AG09309 (cell line): ENCODE data around the gene CNPY1.

Source experiments
- DNase-seq: peaks from one replicate; pipeline ENCODE4 v3.0.0-alpha.2; 2010; ENCODE audit warnings: low read depth
- H3K4me3 ChIP-seq: 2 replicates; pipeline ENCODE4 v1.5.1; 2011; ENCODE audit warnings: mild to moderate bottlenecking, low read depth, low read length, moderate library complexity; ENCODE audit not compliant: control insufficient read depth
- TF ChIP-seq, protein P1 (sequence below): IDR thresholded peaks from 2 replicates; pipeline ENCODE4 v1.5.1; 2011; ENCODE audit warnings: mild to moderate bottlenecking, low read depth, low read length, inconsistent platforms; ENCODE audit not compliant: insufficient read depth, control insufficient read depth; ENCODE audit errors: missing control alignments

Gene CNPY1

DNA sequence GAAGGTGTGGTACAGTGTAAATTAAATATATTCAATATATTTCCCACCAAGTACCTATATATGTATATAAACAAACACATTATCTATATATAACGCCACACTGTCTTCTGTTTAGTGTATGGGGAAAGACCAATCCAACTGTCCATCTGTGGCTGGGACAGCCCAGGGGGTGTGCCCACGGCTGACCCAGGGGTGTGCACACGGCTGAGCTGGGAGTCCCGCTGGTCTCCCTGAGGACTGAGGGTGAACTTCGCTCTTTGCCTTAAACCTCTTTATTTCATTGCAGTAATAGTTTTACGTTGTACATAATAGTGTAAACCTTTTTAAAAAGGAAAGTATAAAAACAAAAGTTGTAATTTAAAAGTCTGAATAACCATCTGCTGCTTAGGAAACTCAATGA, 82.2 kb downstream of the CNPY1 start:
- no peak overlapping the region for H3K4me3 ChIP-seq
- TF ChIP-seq, protein P1, sequence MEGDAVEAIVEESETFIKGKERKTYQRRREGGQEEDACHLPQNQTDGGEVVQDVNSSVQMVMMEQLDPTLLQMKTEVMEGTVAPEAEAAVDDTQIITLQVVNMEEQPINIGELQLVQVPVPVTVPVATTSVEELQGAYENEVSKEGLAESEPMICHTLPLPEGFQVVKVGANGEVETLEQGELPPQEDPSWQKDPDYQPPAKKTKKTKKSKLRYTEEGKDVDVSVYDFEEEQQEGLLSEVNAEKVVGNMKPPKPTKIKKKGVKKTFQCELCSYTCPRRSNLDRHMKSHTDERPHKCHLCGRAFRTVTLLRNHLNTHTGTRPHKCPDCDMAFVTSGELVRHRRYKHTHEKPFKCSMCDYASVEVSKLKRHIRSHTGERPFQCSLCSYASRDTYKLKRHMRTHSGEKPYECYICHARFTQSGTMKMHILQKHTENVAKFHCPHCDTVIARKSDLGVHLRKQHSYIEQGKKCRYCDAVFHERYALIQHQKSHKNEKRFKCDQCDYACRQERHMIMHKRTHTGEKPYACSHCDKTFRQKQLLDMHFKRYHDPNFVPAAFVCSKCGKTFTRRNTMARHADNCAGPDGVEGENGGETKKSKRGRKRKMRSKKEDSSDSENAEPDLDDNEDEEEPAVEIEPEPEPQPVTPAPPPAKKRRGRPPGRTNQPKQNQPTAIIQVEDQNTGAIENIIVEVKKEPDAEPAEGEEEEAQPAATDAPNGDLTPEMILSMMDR, result no peak
- DNase-seq, result no peak

DNA sequence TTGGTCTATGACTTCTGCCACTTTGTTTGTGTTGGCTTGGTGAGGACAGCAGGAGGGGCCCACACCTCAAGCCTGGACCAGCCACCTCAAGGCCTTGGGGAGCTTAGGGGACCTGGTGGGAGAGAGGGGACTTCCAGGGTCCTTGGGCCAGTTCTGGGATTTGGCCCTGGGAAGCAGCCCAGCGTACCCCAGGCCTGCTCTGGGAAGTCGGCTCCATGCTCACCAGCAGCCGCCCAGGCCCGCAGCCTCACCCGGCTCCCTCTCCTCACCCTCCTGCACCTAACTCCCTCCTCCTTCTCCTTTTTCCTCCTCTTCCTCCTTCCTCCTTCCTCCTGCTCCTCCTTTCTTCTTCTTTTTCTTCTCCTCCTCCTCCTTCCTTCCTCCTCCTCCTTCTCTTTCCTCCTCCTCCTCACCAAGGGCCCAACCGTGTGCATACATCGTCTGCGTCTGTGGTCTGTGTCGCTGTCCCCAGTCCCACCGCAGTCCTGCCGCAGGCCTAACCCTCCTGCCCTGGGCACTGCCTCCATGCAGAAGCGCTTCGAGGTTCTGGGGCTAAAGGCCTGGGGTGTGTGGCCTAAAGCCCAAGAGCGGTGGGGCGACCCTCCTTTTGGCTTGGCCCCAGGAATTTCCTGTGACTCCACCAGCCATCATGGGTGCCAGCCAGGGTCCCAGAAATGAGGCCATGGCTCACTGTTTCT, 83.1 kb downstream of the CNPY1 start:
- DNase-seq, result no peak
- H3K4me3 ChIP-seq, result no peak overlapping the region
- TF ChIP-seq, protein P1, result no peak

DNA sequence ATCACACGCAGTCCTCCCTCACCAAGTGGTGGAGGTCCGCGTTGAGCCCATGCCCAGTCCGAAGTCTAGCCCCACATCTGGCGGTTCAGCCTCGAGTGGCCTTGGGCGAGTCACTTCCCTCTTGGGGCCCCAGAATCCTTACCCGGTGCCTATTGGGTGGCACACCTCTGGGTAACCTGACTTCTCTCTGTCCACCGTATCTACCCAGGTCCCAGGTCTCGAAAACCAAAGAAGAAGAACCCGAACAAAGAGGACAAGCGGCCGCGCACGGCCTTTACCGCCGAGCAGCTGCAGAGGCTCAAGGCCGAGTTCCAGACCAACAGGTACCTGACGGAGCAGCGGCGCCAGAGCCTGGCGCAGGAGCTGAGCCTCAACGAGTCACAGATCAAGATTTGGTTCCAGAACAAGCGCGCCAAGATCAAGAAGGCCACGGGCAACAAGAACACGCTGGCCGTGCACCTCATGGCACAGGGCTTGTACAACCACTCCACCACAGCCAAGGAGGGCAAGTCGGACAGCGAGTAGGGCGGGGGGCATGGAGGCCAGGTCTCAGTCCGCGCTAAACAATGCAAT, 84.1 kb downstream of the CNPY1 start:
- DNase-seq, result no peak
- H3K4me3 ChIP-seq, result no peak overlapping the region
- TF ChIP-seq, protein P1, result no peak

DNA sequence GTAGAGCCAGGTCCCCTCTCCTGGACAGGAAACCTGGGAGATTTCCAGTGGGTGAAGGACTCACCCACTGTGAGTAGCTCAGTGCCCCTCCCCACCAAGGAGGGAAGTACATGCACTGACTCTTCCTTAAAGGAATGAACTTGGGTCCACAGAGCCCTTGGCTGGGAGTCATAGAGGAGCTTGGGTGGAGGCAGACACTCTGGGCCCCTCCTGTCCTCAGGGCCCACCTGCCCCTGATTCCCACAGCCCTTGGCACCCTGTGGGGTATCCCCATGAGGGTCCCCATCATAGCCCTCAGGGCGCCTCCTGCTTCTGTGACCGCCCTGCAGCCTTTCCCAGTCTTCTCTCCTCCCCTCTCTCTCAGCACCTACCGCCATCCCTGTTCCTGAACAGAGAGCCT, 84.7 kb downstream of the CNPY1 start:
- no peak for DNase-seq
- no peak overlapping the region for H3K4me3 ChIP-seq
- TF ChIP-seq, protein P1, result no peak

DNA sequence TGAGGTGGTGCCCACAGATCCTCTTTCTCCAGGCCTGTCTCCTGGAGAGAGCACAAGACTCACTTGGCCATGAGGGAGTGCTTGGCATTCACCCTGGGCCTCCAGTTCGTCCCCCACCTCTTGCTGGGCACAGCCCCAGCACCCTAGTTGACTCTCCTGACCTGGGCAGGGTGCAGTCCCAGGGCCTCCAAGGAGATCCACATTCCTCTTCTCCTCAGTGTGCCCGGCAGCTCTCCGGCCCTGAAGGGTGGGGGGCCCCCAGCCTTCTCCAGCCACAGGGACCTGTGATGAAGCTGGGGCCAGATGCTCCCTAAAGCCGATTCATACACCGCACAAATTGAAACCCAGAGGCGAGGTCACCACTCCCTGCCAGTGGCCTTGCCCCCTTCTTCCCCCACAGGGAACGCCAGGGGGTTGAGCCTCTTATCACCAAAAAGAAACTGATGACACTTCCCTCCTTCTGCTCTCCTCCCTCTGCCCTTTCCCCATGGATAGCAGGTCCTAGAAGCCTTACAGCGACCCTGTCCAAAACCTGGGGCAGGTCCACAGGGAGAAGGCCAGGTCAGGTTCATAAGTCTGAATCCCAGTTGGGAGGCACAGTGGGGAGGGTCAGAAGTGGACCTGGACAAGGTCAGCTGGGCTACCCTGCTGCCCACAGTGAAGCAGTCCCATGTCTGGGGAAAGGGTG, 85.3 kb downstream of the CNPY1 start:
- H3K4me3 ChIP-seq, result no peak overlapping the region
- no peak for DNase-seq
- TF ChIP-seq, protein P1, result no peak

DNA sequence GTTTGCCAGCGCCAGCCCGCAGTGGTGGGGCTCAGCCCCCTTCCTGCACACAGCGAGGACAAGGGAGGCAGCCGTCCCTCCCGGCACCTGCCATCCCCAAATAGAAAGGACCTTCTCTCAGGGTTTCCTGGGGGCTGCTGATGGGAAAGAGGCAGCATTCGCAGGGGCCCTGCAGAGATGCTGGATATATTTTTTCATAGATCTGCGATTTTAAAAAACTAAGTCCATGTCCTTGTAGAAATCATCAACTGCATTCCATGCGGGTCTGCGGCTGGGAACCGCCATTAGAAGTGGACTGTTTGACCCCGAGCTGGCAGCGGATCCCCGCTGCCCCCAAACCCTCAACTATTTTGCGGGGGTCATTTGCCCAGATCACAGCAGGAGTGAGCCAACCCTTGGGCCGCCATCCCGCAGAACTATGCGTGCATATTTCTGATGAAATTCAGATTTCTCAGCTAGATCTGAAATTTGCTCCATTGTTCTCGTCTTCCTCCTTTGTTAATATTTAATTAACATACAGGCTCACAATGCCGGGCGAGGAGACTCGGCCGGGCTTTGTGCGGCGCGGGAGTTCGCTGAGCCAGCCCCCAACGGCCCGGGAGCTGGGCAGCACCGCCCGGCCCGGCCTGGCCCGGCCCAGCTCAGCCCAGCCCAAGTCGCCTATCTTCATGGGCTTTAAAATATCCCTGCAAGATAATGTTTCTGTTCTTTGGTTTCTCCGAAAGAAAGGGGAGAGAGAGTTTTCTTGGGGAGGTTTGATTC, 86.5 kb downstream of the CNPY1 start:
- TF ChIP-seq, protein P1, result no peak
- DNase-seq, result no peak
- H3K4me3 ChIP-seq, result no peak overlapping the region
